ENCODE data around the gene UNC13C.

- no peak for TF ChIP-seq POLR2A (IDR thresholded peaks at IDR 0.05; ENCODE audit: low read depth, low read length)
- no peak for TF ChIP-seq TAF1 (IDR thresholded peaks at IDR 0.05; ENCODE audit: borderline replicate concordance, low read depth, low read length)
- TF ChIP-seq POLR2AphosphoS5 (IDR thresholded peaks at IDR 0.05; ENCODE audit: low read depth, low read length): no peak
Measured at GRCh38 chr15:54227569-54227968, 249.3 kb downstream of the UNC13C start.

All from GM12892 (cell line).